HG03575 (cell line): ENCODE measurements around the gene CPSF4.
"Not testable (repeated sequence)": the region's sequence is repeated elsewhere in the genome, so short reads cannot be mapped to it uniquely, and the experiment has no call there.

Experiments used
- ATAC-seq: cut with Tn5 transposase; IDR thresholded peaks from one replicate; pipeline ENCODE4 v1.9.1; 2021; ENCODE audit not compliant: unreplicated experiment, insufficient number of reproducible peaks, low FRiP score; ENCODE audit errors: extremely low read depth

The CPSF4 gene

DNA sequence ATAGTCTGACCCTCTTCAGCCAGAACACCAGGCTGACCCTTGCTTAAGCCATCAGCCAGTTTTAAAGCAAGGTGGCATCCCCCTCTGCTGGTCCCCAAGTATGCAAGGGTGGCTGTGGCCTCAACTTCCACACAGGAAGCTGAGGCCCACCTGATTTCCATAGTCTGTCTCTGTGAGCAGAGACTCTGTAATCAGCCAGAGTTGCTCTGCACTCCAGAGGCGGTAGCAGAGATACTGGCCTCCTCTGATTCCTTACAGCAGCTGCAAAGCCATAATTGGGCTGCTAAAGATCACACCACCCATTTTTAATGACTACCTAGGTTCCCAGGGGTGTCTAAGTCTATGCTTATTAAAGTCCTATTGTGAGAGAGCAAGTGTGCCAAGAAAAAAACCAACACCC lies 32.2 kb upstream of the CPSF4 start:
- no peak for ATAC-seq

DNA sequence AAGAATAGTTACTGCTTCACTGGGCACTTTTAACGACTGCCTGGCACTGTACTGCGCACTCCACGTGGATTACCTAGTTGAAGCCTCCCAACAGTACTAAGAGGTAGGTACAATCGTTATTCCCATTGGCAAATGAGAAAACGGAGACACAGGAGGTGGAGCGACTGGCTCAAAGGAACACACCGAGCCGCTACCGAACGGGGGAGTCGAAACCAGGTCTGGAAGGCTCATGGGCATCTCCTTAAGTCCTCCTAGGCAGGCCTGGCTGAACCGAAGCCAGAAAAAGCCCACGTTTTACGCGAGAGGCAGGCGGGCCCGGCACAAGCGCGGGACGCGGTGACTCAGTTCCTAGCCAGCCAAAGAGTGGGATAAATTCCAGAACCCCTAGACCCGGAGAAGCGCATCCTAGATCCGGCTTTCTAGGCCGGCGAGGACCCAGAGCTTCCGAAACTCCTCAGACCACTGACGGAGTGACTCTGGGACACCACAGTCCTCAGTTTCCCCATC lies 30.8 kb upstream of the CPSF4 start:
- ATAC-seq, result no peak

- ATAC-seq, result peak; percentile 65
Observed at GRCh38 chr7:99408379-99409191, 30.2 kb upstream of the CPSF4 start, which contains the start of the genes BUD31 and PDAP1. Gene BUD31 (plus strand): TSS chr7:99408969. CDS start chr7:99411093, 2,124 bp downstream. Gene PDAP1 (minus strand): TSS chr7:99408597. CDS start chr7:99408548, 49 bp downstream.

DNA sequence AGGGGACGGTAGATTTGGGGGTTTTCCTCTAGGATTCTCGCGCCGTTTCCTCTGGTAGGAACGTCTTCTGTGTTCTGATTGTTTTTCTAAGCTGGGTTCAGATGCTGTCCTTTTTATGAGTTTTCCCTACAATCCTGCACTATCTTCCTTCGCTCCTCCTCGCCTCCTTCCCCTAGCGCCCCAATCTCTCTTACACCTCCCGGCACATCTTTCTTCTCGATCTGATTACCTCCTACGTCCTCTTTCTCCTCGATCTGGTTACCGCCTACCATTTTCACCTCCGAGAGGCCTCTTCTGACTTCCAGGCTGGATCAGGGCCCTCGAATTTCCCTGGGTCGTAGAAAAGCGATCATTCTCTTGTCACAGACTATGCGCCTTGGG lies 29.6 kb upstream of the CPSF4 start:
- ATAC-seq, result no peak

DNA sequence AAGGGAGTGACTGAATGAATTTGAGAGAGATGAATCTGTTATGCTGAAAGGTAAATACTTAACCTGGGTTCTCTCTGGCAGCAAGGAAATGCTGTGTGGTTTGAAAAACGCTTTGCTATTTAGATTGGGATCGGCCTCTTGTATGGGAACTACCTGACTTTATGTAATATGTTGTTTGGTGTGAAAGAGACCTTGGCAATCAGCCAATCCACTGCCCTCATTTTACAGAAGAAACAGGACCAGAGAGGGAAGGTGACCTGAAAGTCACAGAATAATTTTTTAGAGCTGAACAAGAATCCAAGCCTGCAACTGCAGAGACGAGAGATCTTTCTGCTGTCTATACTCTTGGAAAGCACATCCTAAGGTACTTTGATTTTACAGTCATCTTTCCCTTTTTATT lies 28.9 kb upstream of the CPSF4 start:
- no peak for ATAC-seq

DNA sequence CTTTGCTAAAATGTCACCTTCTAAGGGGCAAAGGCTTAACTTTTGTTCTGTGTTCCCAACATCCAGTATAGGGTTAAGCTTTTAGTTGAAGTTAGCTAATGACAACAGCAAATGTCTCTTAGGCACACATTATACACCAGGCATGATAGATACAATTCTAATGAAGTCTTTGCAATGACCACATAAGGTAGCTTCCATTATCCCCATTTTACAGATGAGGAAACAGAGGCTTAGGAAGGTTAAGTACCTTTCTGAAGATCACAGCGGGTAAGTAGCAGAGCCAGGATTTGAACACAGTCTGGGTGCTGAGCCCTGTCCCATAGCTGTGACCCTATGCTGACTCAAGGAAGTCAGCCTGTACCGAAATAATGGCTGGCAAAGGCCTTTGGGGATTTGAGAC lies 28.1 kb upstream of the CPSF4 start:
- no peak for ATAC-seq

DNA sequence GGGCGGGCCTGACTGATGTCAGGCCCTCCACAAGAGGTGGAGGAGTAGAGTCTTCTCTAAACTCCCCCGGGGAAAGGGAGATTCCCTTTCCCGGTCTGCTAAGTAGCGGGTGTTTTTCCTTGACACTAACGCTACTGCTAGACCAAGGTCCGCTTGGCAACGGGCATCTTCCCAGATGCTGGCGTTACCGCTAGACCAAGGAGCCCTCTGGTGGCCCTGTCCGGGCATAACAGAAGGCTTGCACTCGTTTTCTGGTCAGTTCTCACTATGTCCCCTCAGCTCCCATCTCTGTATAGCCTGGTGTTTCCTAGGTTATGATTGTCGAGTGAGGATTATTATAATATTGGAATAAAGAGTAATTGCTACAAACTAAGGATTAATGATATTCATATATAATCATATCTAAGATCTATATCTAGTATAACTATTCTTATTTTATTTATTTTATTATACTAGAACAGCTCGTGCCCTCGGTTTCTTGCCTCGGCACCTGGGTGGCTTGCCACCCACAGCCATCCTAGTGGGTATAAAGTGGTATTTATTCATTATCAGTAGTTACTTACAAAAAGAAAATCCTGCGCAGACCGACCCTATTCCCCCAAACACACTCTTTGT lies 23.1 kb upstream of the CPSF4 start:
- not testable (repeated sequence) for ATAC-seq

GRCh38 chr7:99418260-99418659 lies 20.5 kb upstream of the CPSF4 start:
- ATAC-seq, result no peak

GRCh38 chr7:99419323-99420021 lies 19.3 kb upstream of the CPSF4 start:
- ATAC-seq, result no peak

- no peak for ATAC-seq
Observed at GRCh38 chr7:99420213-99420612, 18.5 kb upstream of the CPSF4 start.

GRCh38 chr7:99420986-99421385 lies 17.8 kb upstream of the CPSF4 start:
- no peak for ATAC-seq

GRCh38 chr7:99422186-99422585 lies 16.6 kb upstream of the CPSF4 start:
- ATAC-seq, result no peak

- ATAC-seq, result no peak
Observed at GRCh38 chr7:99422625-99423024, 16.1 kb upstream of the CPSF4 start.

DNA sequence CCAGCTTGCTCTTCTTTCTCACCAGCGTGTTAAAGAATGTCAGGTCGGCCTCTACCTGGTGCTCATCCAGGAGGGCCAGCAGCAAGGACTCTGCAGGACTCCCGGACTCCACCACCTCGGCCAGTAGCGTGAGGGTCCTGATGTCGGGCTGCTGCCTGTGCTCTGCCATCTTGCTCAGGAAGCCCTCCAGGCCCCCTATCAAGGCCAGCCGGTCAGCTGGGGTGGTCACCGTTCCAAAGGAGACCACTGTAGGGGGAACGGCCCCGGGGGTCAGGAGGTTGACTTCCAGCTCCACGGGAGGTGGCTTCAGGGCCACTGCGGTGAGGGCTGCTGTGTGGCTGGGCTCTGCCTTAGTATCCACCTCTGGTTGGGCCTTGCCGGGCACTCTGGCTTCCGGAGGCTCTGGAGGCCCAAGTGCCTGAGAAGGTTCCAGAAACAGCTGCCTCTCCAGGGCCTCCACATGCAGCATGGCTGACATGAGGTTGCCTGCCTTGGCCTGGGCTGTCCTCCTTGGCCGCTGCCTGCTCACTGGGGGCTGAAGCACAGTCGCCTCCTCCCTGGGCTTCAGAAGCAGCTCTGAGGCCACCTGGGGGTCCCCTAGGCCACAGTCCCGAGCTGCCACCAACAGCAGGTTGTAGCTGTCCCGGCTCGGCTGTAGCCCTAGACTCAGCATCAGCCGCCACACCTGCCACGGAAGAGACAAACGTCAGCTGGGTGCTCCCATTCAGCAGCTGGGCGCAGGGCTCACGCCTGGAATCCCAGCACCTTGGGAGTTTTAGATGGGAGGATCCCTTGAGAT lies 13.6 kb upstream of the CPSF4 start:
- no peak for ATAC-seq

- ATAC-seq, result no peak
Observed at GRCh38 chr7:99428972-99429566, 9.7 kb upstream of the CPSF4 start.

DNA sequence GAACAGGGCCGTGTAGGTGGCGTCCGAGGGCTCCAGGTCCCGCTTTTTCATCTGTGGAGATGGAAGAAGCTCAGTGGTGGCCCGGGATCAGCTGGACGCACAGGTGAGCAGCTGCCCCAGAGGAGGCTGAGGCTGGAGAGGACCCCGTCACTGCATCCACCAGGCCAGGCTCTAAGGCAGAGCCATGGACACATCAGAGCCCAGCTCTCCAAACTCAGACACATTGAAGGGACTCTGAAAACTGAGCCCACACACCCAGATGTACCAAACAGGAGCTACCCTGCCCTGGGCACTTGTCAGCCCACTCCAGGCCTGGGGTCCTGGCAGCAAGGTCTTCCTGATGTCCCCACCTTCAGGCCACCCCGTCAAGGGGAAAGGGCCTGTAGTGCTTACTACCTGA lies 9.0 kb upstream of the CPSF4 start:
- ATAC-seq, result no peak

GRCh38 chr7:99431756-99432540 lies 6.8 kb upstream of the CPSF4 start:
- not testable (repeated sequence) for ATAC-seq

DNA sequence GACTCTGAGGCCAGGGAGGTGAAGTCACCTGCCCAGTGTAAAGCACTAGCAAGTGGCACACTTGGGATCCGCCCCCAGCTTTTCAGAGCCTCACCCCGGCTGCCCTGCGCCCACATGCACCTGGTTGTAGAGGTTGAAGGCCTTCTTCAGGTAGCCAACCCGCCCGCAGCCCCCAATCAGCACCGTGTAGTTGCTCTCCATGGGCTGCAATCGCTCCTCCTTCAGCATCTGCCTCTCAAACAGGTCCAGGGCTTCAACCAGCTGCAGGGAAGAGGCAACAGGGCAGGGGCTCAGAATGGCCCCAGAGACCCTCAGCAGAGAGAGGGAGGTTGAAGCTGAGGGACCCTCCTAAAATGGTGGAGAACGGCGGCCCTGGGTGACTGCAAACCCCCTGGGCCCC lies 5.6 kb upstream of the CPSF4 start:
- ATAC-seq, result no peak
